CD4-positive, alpha-beta T cell treated with Interleukin-12 subunit alpha and Interleukin-12 subunit beta, for 1 hour (primary cell): ENCODE data around the gene SEC22B.
"Not testable (repeated sequence)": the region's sequence is repeated elsewhere in the genome, so short reads cannot be mapped to it uniquely, and the experiment has no call there.

Source experiments
- DNase-seq: peaks from one replicate; pipeline ENCODE4 v3.0.0-alpha.2; 2020

The SEC22B gene

GRCh38 chr1:120112212-120112611 is 64.1 kb downstream of the SEC22B start:
- not testable (repeated sequence) for DNase-seq

GRCh38 chr1:120111771-120112170 is 64.5 kb downstream of the SEC22B start:
- DNase-seq: not testable (repeated sequence)

GRCh38 chr1:120111008-120111407 is 65.3 kb downstream of the SEC22B start:
- not testable (repeated sequence) for DNase-seq

GRCh38 chr1:120109656-120110055 is 66.7 kb downstream of the SEC22B start:
- DNase-seq: not testable (repeated sequence)

- not testable (repeated sequence) for DNase-seq
Measured at GRCh38 chr1:120109180-120109579, 67.1 kb downstream of the SEC22B start.

- DNase-seq: not testable (repeated sequence)
Measured at GRCh38 chr1:120105288-120105687, 71.0 kb downstream of the SEC22B start.

- DNase-seq: not testable (repeated sequence)
Measured at GRCh38 chr1:120103768-120104167, 72.6 kb downstream of the SEC22B start.

GRCh38 chr1:120101593-120101992 is 74.7 kb downstream of the SEC22B start:
- DNase-seq: not testable (repeated sequence)
